ENCODE measurements around the gene TMA7B.

Gene TMA7B

GRCh38 chr22:39955675-39956074 is 4.5 kb upstream of the TMA7B start:
- TF ChIP-seq CTCF (IDR thresholded peaks at IDR 0.05), result no peak
- no peak for TF ChIP-seq ZFX (IDR thresholded peaks at IDR 0.05; ENCODE audit: borderline replicate concordance)

GRCh38 chr22:39956932-39957664 is 3.1 kb upstream of the TMA7B start:
- TF ChIP-seq ZFX (IDR thresholded peaks at IDR 0.05; ENCODE audit: borderline replicate concordance) (no peak), CTCF (IDR thresholded peaks at IDR 0.05) (no peak)

More at GRCh38 chr22:39955675-39956074, 4.5 kb upstream of the TMA7B start:
- no peak overlapping the region for H3K27ac ChIP-seq

GRCh38 chr22:39958009-39958711 is 2.0 kb upstream of the TMA7B start:
- TF ChIP-seq CTCF (IDR thresholded peaks at IDR 0.05) (no peak), ZFX (IDR thresholded peaks at IDR 0.05; ENCODE audit: borderline replicate concordance) (no peak)
- no peak overlapping the region for H3K27ac ChIP-seq

More at GRCh38 chr22:39956932-39957664, 3.1 kb upstream of the TMA7B start:
- no peak overlapping the region for H3K27ac ChIP-seq

GRCh38 chr22:39958949-39959639 is 1.1 kb upstream of the TMA7B start:
- TF ChIP-seq ZFX (IDR thresholded peaks at IDR 0.05; ENCODE audit: borderline replicate concordance), result no peak
- TF ChIP-seq CTCF (IDR thresholded peaks at IDR 0.05), result no peak
- H3K27ac ChIP-seq, result no peak overlapping the region

GRCh38 chr22:39960791-39961746 is 872 bp downstream of the TMA7B start:
- no peak overlapping the region for H3K27ac ChIP-seq
- no peak for TF ChIP-seq CTCF (IDR thresholded peaks at IDR 0.05)
- TF ChIP-seq ZFX (IDR thresholded peaks at IDR 0.05; ENCODE audit: borderline replicate concordance), result no peak

GRCh38 chr22:39962071-39962470 is 1.9 kb downstream of the TMA7B start:
- no peak overlapping the region for H3K27ac ChIP-seq
- TF ChIP-seq ZFX (IDR thresholded peaks at IDR 0.05; ENCODE audit: borderline replicate concordance), result no peak
- TF ChIP-seq CTCF (IDR thresholded peaks at IDR 0.05), result no peak
